Measurements from ENCODE around the gene SLC4A4. TPM values are rescaled to one million over a fixed set of nuclear protein-coding genes. Genes with fewer than 3 reads are reported as not detected.

SLC4A4 gene
- total RNA-seq, 2 donors from 2014 or later: 99.0 to 124 TPM

DNA sequence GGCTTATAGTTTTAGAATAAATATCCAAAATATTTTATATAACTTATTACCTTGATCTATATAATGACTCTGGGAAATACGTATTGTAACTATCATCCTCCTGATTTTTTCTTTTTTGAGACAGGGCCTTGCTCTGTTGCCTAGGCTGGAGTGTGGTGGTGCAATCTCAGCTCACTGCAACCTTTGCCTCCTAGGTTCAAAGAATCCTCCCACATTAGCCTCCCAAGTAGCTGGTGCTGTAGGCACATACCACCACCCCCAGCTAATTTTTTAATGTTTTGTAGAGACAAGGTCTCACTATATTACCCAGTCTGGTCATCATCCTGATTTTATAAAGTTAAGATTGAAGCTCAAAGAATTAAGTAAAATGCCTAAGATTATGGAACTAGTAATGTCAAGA lies 193.6 kb downstream of the SLC4A4 start:
- H3K9ac ChIP-seq (ENCODE audit: low read depth in 2 of 2, low read length in 2 of 2): no peak overlapping the region
- intact Hi-C loops (cut with DNase I): no loop called here
- no peaks in the 10 kb centered on the region for H3K36me3 ChIP-seq
- DNase-seq: no peak
- H3K4me3 ChIP-seq: no peak overlapping the region
- TF ChIP-seq, protein P1, sequence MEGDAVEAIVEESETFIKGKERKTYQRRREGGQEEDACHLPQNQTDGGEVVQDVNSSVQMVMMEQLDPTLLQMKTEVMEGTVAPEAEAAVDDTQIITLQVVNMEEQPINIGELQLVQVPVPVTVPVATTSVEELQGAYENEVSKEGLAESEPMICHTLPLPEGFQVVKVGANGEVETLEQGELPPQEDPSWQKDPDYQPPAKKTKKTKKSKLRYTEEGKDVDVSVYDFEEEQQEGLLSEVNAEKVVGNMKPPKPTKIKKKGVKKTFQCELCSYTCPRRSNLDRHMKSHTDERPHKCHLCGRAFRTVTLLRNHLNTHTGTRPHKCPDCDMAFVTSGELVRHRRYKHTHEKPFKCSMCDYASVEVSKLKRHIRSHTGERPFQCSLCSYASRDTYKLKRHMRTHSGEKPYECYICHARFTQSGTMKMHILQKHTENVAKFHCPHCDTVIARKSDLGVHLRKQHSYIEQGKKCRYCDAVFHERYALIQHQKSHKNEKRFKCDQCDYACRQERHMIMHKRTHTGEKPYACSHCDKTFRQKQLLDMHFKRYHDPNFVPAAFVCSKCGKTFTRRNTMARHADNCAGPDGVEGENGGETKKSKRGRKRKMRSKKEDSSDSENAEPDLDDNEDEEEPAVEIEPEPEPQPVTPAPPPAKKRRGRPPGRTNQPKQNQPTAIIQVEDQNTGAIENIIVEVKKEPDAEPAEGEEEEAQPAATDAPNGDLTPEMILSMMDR (IDR thresholded peaks at IDR 0.05): no peak
- H3K27me3 ChIP-seq: no peaks in the 10 kb centered on the region
- no peak overlapping the region for H3K27ac ChIP-seq
- H3K4me1 ChIP-seq: no peaks in the 10 kb centered on the region
- no peaks in the 10 kb centered on the region for H3K9me3 ChIP-seq

DNA sequence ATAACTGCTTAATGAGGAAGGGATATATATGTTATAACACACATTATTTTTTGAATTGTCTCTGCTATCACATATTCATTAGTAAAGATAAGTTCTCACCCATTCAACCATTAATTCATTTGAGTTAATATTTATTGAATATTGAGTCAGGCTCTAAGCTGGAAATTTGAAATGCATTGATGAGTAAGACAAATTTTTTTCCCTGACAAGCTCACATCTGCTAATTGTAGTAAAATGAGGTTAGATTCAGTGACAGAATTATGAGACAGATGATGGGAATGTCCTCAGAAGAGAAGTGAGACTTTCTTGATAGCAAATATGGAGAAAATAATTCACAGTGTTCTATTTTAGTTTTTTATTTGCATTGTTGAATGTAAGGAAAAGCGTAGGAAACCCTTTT lies 194.3 kb downstream of the SLC4A4 start:
- TF ChIP-seq, protein P1 (IDR thresholded peaks at IDR 0.05): no peak
- intact Hi-C loops (cut with DNase I): no loop called here
- no peak overlapping the region for H3K27ac ChIP-seq

DNA sequence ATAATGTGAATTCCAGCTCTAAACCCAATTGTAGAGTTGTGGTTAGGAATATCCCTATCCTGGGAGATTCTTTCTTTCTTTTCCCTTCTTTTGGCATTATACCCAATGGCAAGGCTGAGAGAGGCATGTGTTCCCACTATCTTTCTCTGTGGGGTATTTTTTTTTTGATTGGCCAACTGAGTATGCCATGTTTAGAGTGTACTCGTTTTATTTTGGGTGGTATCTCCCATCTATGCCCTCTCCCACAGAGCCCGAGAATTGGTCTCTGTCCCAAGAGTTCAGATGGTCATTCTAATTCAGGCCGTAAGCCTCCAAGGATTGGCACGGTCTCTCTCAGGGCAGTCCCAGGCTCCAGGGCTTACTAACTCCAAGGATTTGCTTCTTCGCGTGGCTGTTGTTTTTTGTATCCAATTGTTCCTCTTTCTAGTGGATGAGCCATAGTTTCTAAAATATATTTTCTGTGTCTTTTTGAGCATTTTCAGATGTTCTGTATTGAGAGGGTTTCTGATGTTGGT lies 198.8 kb downstream of the SLC4A4 start:
- no peak overlapping the region for H3K27ac ChIP-seq
- H3K27me3 ChIP-seq: no peaks in the 10 kb centered on the region
- intact Hi-C loops (cut with DNase I): no loop called here
- H3K4me1 ChIP-seq: no peaks in the 10 kb centered on the region
- no peak overlapping the region for H3K4me3 ChIP-seq
- TF ChIP-seq, protein P1 (IDR thresholded peaks at IDR 0.05): no peak
- DNase-seq: no peak
- no peak overlapping the region for H3K9ac ChIP-seq (ENCODE audit: low read depth in 2 of 2, low read length in 2 of 2)
- no peaks in the 10 kb centered on the region for H3K36me3 ChIP-seq
- H3K9me3 ChIP-seq: no peaks in the 10 kb centered on the region

More for the DNA sequence above, 194.3 kb downstream of the SLC4A4 start:
- Histone ChIP-seq H3K36me3 (no peaks in the 10 kb centered on the region), H3K27me3 (no peaks in the 10 kb centered on the region), H3K9ac (ENCODE audit: low read depth in 2 of 2, low read length in 2 of 2) (no peak overlapping the region), H3K4me3 (no peak overlapping the region), H3K9me3 (no peaks in the 10 kb centered on the region), H3K4me1 (no peaks in the 10 kb centered on the region)
- no peak for DNase-seq

DNA sequence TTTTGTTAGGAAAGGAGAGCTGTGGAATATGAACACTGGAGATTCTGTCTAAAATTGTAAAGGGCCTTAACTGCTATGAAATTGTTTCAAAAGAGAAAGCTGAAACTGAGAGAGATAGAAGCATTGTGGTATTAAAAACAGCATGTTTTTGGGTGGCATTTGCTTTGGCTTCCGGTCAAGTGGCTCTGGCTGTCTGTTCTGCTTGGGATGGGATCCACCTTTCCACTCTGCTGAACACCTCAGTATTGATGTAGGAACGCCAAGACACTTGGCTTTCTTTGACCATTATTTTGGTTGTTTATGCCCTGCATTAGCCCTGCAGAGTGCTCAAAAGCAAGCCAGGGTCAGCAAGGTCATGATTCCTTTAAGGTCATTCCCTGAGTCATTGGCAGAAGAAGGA lies 199.7 kb downstream of the SLC4A4 start:
- no peaks in the 10 kb centered on the region for H3K4me1 ChIP-seq
- intact Hi-C loops (cut with DNase I): no loop called here
- no peak overlapping the region for H3K4me3 ChIP-seq
- no peak overlapping the region for H3K9ac ChIP-seq (ENCODE audit: low read depth in 2 of 2, low read length in 2 of 2)
- no peak for DNase-seq
- H3K36me3 ChIP-seq: no peaks in the 10 kb centered on the region
- no peaks in the 10 kb centered on the region for H3K27me3 ChIP-seq
- TF ChIP-seq, protein P1 (IDR thresholded peaks at IDR 0.05): no peak
- H3K9me3 ChIP-seq: no peaks in the 10 kb centered on the region
- H3K27ac ChIP-seq: no peak overlapping the region

DNA sequence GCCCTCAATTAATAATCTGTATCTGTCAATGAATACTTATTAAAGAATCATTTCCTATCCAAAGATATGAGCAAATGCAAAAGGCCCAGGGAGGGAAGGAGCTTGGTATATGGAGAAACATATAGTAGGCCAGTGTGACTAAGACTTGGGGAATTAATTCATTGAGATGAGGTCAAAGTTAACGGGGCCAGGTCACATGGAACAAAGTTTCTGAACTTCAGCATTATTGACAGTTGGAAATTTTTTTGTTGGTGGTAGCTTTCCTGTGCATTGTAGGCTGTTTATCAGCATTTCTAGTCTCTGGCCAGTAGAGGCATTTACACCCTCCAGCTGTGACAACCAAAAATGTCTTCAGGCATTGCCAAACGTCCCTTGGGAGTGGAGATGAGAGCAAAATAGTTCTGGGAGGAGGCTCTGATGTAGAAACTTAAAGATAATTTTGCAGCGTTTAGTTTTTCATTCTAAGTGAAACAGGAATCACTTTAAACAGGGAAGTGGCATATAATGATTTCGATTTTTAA lies 202.0 kb downstream of the SLC4A4 start:
- Histone ChIP-seq H3K27me3 (no peaks in the 10 kb centered on the region), H3K36me3 (no peaks in the 10 kb centered on the region), H3K9ac (ENCODE audit: low read depth in 2 of 2, low read length in 2 of 2) (no peak overlapping the region), H3K27ac (no peak overlapping the region), H3K4me3 (no peak overlapping the region), H3K9me3 (no peaks in the 10 kb centered on the region), H3K4me1 (no peaks in the 10 kb centered on the region)
- TF ChIP-seq, protein P1 (IDR thresholded peaks at IDR 0.05): no peak
- intact Hi-C loops (cut with DNase I): no loop called here
- no peak for DNase-seq

All from colonic mucosa (tissue), 4 donors.